Activated naive CD8-positive, alpha-beta T cell treated with anti-CD3 and anti-CD28 coated beads, Interleukin-2, amount 50 U/mL, for 24 hours (primary cell): ENCODE results near the gene SLC8A3.

Experiments
- ATAC-seq: fragments of 150-1000 bp; cut with Tn5 transposase; one replicate; pipeline ENCODE4 v1.10.0; 2021
- DNase-seq: peaks from one replicate; pipeline ENCODE4 v3.0.0; 2021
- H3K27ac Mint-ChIP-seq: one replicate; pipeline ENCODE4 v1.8.0; 2021; ENCODE audit warnings: mild to moderate bottlenecking, mixed read lengths
- H3K27me3 Mint-ChIP-seq: one replicate; pipeline ENCODE4 v1.8.0; 2021; ENCODE audit warnings: mixed read lengths
- H3K36me3 Mint-ChIP-seq: one replicate; pipeline ENCODE4 v1.8.0; 2021; ENCODE audit warnings: low read depth, mixed read lengths
- H3K4me1 Mint-ChIP-seq: one replicate; pipeline ENCODE4 v1.8.0; 2021; ENCODE audit warnings: mixed read lengths
- H3K4me3 Mint-ChIP-seq: one replicate; pipeline ENCODE4 v1.8.0; 2021; ENCODE audit warnings: mild to moderate bottlenecking, moderate library complexity, mixed read lengths
- H3K9me3 Mint-ChIP-seq: one replicate; pipeline ENCODE4 v1.8.0; 2021; ENCODE audit warnings: mixed read lengths

SLC8A3 gene

DNA sequence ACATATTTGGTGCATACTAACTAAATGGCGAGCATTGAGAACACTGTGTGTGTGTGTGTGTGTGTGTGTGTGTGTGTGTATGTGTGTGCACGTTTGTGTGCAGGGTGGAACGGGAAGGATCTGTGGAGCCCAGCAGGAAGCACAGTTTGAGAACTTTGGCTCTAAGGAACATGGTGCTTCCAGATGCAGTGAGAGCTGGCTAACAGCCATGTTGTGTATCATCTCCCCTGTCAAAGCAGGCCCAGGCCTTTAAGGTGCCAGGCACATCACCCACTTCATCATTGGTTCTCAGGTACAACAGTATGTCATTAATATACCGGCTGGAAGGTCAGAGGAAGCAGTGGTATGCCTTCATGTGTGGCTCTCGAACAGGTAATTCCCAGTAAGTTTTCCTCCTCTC, 72.5 kb downstream of the SLC8A3 start:
- DNase-seq (no peak), ATAC-seq (no peak)
- no peak overlapping the region for H3K4me3 Mint-ChIP-seq
- H3K4me1 Mint-ChIP-seq: no peaks in the 10 kb centered on the region
- peaks cover 10% of the 10 kb centered on the region for H3K27me3 Mint-ChIP-seq
- no peak overlapping the region for H3K27ac Mint-ChIP-seq
- H3K9me3 Mint-ChIP-seq: no peaks in the 10 kb centered on the region
- H3K36me3 Mint-ChIP-seq: no peaks in the 10 kb centered on the region

DNA sequence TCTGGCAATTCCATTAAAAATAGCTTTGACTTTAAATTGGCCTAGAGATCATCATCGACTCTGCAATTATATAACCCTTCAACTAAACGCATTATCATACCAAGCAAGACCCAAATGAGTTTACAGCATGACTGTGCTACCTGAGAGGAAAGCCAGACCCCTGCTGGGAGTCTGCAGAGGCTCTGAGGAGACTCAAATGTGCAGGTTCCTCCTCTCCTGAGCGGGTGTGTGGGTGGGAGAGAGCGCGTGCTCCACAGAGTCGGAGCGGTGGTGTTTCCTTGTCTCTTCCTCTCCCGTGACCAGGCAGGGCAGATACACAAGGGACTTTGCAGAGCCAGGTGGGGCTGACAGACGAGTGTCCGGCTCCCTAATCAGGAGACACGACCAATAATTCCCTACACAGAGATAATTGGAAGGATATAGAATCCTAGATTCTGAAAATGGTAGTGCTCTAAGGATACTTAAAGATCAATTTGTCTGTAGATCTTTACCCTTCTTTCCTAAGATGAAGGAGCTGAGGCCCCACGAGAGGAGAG, 74.1 kb downstream of the SLC8A3 start:
- no peaks in the 10 kb centered on the region for H3K9me3 Mint-ChIP-seq
- H3K27ac Mint-ChIP-seq: no peak overlapping the region
- no peak for ATAC-seq
- DNase-seq: no peak
- H3K4me1 Mint-ChIP-seq: no peaks in the 10 kb centered on the region
- H3K27me3 Mint-ChIP-seq: peaks cover 14% of the 10 kb centered on the region
- H3K4me3 Mint-ChIP-seq: no peak overlapping the region
- no peaks in the 10 kb centered on the region for H3K36me3 Mint-ChIP-seq

DNA sequence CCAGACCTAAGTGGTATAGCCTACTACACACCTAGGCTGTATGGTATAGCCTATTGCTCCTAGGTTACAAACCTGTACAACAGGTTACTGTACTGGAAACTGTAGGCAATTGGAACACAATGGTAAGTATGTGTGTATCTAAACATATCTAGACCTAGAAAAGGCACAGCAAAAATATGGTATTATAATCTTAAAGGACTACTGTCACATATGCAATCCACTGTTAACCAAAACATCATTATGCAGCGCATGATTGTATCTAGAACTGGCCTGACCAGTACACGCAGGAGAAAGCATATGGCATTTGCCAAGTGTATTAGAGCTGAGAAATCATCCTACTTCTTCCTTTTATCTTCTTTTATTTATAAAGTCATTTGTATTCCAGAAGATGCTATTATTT, 75.5 kb downstream of the SLC8A3 start:
- ATAC-seq (no peak), DNase-seq (no peak)
- Mint-ChIP-seq H3K27me3 (peaks cover 16% of the 10 kb centered on the region), H3K4me3 (no peak overlapping the region), H3K36me3 (no peaks in the 10 kb centered on the region), H3K4me1 (no peaks in the 10 kb centered on the region), H3K9me3 (no peaks in the 10 kb centered on the region), H3K27ac (no peak overlapping the region)

DNA sequence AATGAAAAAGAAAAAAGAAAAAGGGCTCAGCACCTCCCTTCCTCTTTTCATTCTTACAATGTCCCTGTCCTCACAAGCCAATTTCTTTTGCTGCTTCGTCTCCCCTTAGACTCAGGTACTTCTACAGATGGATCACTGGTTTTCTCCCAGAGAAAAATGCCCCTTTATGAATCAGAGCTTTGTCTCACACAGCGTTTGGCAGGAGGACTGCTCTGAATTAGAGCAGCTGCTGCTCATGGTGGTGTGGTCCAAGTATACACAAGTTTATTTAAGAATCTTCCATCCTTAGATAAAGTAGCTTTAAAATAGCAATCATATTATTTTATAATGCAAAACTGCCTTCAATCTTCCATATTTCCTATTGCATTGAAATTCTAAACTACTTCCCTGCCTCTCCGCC, 80.3 kb downstream of the SLC8A3 start:
- H3K4me3 Mint-ChIP-seq: no peak overlapping the region
- H3K36me3 Mint-ChIP-seq: no peaks in the 10 kb centered on the region
- DNase-seq: no peak
- peaks cover 20% of the 10 kb centered on the region for H3K27me3 Mint-ChIP-seq
- no peak overlapping the region for H3K27ac Mint-ChIP-seq
- H3K4me1 Mint-ChIP-seq: no peaks in the 10 kb centered on the region
- no peaks in the 10 kb centered on the region for H3K9me3 Mint-ChIP-seq
- ATAC-seq: no peak

DNA sequence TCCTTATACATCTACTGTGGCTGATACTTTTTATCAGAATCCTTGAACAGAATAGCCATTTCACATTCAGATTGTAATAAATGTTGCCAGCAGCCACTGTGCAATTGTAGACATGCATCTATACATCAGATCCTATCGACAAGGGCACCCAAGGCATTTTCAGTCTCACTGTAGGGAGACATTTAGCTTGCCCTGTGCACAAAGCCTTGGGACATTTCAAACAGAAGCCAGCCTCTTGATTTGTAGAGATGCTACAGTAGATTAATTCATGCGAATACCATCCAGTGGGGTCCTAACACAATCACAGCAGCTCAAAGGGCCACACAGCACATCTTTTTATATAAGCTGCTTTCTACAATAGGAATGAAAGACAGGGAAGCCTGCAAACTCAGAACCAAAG, 81.4 kb downstream of the SLC8A3 start:
- H3K4me1 Mint-ChIP-seq: no peaks in the 10 kb centered on the region
- no peaks in the 10 kb centered on the region for H3K36me3 Mint-ChIP-seq
- DNase-seq (no peak), ATAC-seq (no peak)
- H3K9me3 Mint-ChIP-seq: no peaks in the 10 kb centered on the region
- H3K4me3 Mint-ChIP-seq: no peak overlapping the region
- H3K27ac Mint-ChIP-seq: no peak overlapping the region
- H3K27me3 Mint-ChIP-seq: peaks cover 22% of the 10 kb centered on the region

DNA sequence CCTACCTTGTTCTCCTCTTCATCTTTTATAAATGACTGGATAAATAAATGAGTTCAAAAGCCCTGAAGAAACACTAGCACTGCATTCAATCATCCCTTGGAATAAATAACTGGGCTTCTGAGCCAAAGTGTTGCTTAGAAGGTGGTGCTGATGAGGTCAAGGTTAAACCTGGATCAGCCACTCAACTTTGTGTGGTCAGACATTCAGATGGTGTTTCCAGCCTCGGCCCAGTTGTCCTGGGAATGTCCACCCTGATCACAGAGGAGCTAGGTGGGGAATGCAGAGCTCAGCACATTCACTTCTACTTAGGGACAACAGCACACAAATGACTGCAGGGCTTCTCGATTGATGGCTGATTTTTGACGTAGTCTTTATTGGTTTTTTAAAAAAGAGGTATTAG, 88.7 kb downstream of the SLC8A3 start:
- no peaks in the 10 kb centered on the region for H3K9me3 Mint-ChIP-seq
- no peaks in the 10 kb centered on the region for H3K4me1 Mint-ChIP-seq
- H3K27ac Mint-ChIP-seq: no peak overlapping the region
- DNase-seq (no peak), ATAC-seq (no peak)
- no peak overlapping the region for H3K4me3 Mint-ChIP-seq
- H3K36me3 Mint-ChIP-seq: no peaks in the 10 kb centered on the region
- peaks cover 35% of the 10 kb centered on the region for H3K27me3 Mint-ChIP-seq

DNA sequence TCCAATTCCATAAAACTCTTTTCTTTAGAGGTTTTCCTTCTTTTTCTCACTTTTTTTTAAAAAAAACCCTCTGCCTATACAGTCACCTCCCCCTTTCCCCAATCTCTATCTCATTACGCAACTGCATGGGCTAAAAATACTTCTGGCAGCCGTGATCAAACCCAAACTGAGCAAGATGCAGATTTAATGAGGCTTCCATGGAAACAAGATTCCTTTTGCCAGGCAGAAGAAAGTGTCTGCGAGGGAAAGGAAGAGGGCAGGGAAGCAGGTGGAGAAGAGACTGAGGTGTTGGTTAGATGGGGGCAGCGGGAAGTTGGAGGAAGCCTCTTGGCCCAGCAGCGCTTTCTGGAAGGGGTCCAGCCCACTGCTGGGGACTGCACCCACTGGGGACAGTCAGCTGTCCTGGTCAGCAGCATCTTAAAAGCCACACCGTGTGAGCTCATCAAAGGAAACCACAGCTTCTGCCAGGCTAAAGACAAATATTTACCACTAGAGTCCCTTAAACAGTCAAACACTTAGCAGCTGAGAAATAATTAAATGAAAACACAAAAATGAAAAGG, 90.4 kb downstream of the SLC8A3 start:
- Mint-ChIP-seq H3K4me3 (no peak overlapping the region), H3K36me3 (no peaks in the 10 kb centered on the region), H3K27me3 (peaks cover 31% of the 10 kb centered on the region), H3K4me1 (no peaks in the 10 kb centered on the region), H3K27ac (no peak overlapping the region), H3K9me3 (no peaks in the 10 kb centered on the region)
- no peak for ATAC-seq
- DNase-seq: no peak

DNA sequence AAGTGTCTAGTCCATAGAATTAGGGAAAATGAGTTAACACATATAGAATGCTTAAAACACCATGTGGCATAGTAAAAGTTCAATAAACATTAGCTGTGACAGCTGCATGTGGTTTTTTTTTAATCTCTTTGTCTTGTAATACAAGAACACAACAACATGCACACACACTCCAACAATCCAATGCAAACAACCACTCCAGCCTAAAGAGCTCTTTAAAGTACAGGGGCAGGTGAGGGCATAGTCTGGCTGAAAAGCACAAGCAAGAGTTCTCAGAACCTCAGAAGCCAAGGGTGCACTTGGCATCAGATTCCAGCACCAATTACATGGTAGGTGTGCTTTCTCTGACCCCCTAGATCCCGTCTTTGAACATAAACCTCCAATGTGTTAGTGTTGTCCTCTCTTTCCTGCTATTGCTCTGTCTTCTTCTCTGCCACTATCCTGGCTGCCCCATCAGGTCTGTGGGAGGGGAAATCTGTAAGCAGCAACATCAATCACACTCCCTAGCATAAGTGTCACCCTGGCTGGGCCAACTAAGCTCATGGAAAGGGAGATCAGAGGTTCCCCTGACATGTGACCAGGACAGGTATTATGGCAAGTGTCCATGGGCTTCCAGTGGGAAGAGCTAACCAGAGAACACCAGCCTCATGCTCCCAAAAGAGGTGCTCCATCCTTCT, 91.0 kb downstream of the SLC8A3 start:
- no peak for DNase-seq
- H3K27me3 Mint-ChIP-seq: peaks cover 31% of the 10 kb centered on the region
- H3K27ac Mint-ChIP-seq: no peak overlapping the region
- no peak overlapping the region for H3K4me3 Mint-ChIP-seq
- no peaks in the 10 kb centered on the region for H3K36me3 Mint-ChIP-seq
- H3K4me1 Mint-ChIP-seq: no peaks in the 10 kb centered on the region
- H3K9me3 Mint-ChIP-seq: no peaks in the 10 kb centered on the region
- ATAC-seq: no peak

DNA sequence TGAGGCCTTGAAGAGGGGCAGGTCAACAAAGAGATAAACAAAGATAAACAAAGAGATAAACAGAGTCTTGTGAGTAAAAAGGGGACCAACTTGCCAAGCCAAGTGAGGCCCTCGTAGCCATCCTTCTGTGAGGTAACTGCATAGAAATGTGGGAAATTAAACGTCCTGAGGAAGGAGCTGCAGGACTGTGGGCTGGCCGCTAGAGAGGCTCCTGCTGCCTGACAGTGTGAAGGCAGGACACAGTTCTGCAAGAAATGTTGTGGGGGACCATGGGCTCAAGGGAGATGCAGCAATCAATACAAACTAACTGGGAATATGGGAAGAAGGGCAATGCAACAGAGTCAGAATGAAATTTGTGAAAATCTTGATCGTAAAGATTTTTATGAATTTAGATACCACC, 91.9 kb downstream of the SLC8A3 start:
- peaks cover 30% of the 10 kb centered on the region for H3K27me3 Mint-ChIP-seq
- ATAC-seq (no peak), DNase-seq (no peak)
- no peak overlapping the region for H3K27ac Mint-ChIP-seq
- H3K4me1 Mint-ChIP-seq: no peaks in the 10 kb centered on the region
- no peaks in the 10 kb centered on the region for H3K36me3 Mint-ChIP-seq
- no peaks in the 10 kb centered on the region for H3K9me3 Mint-ChIP-seq
- no peak overlapping the region for H3K4me3 Mint-ChIP-seq

DNA sequence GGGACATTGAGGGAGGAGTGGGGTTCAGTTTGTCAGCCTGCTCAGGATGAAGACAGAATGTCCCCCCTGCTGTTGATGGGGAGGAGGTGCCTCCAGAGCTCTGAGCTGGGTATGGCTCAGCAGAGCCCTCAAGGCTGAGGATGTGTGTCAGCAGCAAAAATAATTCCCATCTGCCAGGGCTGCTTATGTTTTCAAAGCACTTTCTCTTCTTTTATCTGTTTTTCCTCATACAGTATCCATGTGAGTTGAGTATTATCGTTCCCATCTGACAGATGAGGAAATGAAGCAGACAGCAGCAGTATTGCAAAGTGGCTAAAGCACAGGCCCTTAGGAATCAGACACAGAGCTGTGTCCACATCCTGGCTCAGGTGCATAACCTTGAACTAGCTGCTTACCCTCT, 94.1 kb downstream of the SLC8A3 start:
- Mint-ChIP-seq H3K4me3 (no peak overlapping the region), H3K9me3 (no peaks in the 10 kb centered on the region), H3K4me1 (no peaks in the 10 kb centered on the region), H3K36me3 (no peaks in the 10 kb centered on the region), H3K27me3 (peaks cover 26% of the 10 kb centered on the region), H3K27ac (no peak overlapping the region)
- DNase-seq (no peak), ATAC-seq (no peak)

DNA sequence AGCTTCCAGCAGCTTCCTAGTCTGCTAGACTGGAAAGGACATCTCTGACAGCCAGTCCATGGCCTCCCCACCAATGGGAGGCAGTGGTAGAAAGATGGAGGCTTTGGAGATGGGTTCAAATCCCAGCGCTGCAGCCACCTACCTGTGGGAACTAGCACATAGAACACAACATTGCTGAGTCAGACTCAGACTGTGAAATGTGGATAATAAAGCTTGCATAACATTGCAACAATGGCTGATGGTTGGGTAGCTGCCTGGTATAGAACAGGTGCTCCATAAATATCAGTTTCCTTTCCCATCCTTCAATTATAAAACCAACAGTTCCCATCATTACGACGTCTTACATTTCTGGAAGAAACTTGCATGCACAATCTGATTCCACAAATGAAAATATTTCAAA, 94.6 kb downstream of the SLC8A3 start:
- Mint-ChIP-seq H3K27me3 (peaks cover 26% of the 10 kb centered on the region), H3K36me3 (no peaks in the 10 kb centered on the region), H3K27ac (no peak overlapping the region), H3K4me1 (no peaks in the 10 kb centered on the region), H3K9me3 (no peaks in the 10 kb centered on the region), H3K4me3 (no peak overlapping the region)
- DNase-seq (no peak), ATAC-seq (no peak)

DNA sequence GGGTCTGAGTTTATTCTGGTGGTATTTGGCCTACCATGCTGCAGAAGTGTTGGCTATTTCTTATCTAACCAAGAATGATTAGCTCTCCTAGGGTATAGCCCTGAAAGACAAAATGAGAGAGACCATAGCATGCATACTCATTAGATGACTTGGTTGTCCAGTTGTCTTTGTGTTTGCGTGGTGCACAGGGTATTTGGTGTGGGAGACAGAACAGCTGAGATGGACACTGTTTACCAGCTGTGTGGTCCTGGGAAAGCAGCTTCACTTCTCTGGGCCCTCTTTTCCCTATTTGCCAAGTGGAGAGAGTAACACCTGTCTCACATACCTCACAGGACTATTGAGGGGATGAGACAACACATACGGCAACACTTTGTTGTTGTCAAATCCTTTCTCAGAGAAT, 95.6 kb downstream of the SLC8A3 start:
- DNase-seq (no peak), ATAC-seq (no peak)
- no peaks in the 10 kb centered on the region for H3K9me3 Mint-ChIP-seq
- H3K27ac Mint-ChIP-seq: no peak overlapping the region
- H3K4me1 Mint-ChIP-seq: no peaks in the 10 kb centered on the region
- H3K4me3 Mint-ChIP-seq: no peak overlapping the region
- no peaks in the 10 kb centered on the region for H3K36me3 Mint-ChIP-seq
- peaks cover 24% of the 10 kb centered on the region for H3K27me3 Mint-ChIP-seq

DNA sequence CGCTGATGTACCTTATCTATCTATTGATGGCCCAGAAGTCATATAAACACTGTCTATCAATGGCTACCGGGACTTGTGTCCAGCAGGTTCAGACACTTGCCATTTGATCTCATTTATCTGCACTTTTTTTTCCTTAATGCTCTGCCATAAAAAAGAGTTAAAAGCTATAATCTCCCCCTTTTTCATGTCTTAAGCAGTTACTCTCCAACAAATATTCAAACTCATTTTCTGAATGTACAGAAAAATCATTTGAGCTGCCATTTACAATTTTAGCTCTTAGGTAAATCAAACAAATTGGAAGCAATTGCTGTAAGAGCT, 101.4 kb downstream of the SLC8A3 start:
- H3K27me3 Mint-ChIP-seq: peaks cover 24% of the 10 kb centered on the region
- H3K27ac Mint-ChIP-seq: no peak overlapping the region
- no peak for DNase-seq
- ATAC-seq: no peak
- H3K36me3 Mint-ChIP-seq: no peaks in the 10 kb centered on the region
- no peak overlapping the region for H3K4me3 Mint-ChIP-seq
- no peaks in the 10 kb centered on the region for H3K4me1 Mint-ChIP-seq
- no peaks in the 10 kb centered on the region for H3K9me3 Mint-ChIP-seq

DNA sequence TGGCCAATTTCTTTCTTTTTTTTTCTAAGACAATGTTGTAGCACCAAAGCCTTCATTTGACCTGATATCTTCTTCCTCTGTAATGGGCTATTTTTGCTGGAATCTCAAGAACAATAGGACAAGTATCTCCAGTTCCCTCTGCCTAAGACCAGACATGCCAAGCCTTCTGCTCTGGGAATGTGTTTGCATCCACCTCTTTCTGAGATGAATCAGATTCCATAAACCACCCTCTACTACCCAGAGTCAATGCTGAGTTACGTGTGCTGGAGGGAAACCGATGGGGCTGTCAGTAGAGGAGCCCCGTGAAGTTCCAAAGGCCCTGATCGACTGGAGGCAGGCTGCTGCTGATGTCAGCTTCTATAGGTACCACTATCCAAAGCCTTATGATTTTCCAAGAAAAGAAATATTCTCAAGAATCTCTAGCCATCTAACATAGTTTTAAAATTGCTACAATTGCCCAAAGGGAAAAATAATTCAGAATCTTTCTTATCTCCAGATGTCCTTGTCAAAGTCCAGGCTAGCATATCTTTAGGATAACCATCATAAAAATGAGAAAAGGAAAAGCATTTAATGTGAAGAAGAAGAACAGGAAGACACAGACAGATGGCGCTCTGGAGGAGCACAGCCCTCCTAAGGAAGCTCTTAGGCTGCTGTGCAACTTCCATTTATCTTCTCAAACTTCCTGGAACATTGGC, 101.9 kb downstream of the SLC8A3 start:
- no peak for ATAC-seq
- no peaks in the 10 kb centered on the region for H3K9me3 Mint-ChIP-seq
- no peak overlapping the region for H3K27ac Mint-ChIP-seq
- H3K36me3 Mint-ChIP-seq: no peaks in the 10 kb centered on the region
- peaks cover 21% of the 10 kb centered on the region for H3K27me3 Mint-ChIP-seq
- no peak overlapping the region for H3K4me3 Mint-ChIP-seq
- no peaks in the 10 kb centered on the region for H3K4me1 Mint-ChIP-seq
- DNase-seq: peak; percentile 11

DNA sequence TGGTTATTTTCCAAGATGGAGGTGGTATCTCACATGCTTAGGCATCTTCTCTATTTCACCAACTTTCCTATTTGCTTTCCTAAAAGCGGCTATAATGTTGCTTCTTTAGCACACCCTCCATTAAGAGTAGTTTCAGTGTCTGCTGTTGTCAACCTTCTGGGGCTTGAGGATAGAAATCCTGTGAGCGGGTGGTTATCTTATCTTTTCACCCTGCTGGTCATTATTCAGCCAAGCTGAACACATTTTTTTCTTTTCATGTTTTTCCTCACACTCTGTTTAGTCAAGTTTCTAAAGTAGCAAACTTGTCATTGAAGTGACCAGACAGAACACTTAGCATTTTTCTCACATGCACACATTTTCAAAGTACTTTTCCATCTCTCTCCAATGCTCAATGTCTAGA, 104.5 kb downstream of the SLC8A3 start:
- Mint-ChIP-seq H3K4me1 (no peaks in the 10 kb centered on the region), H3K4me3 (no peak overlapping the region), H3K27me3 (peaks cover 19% of the 10 kb centered on the region), H3K36me3 (no peaks in the 10 kb centered on the region), H3K9me3 (no peaks in the 10 kb centered on the region), H3K27ac (no peak overlapping the region)
- ATAC-seq: no peak
- DNase-seq: no peak
